ENCODE results near the gene ELOVL2. TPM values are rescaled to one million over a fixed set of nuclear protein-coding genes. Genes with fewer than 3 reads are reported as not detected.

ELOVL2 gene
- total and polyA plus RNA-seq, 2 donors (not counting 1 experiment from before 2014, with no cell fraction given): not detected

DNA sequence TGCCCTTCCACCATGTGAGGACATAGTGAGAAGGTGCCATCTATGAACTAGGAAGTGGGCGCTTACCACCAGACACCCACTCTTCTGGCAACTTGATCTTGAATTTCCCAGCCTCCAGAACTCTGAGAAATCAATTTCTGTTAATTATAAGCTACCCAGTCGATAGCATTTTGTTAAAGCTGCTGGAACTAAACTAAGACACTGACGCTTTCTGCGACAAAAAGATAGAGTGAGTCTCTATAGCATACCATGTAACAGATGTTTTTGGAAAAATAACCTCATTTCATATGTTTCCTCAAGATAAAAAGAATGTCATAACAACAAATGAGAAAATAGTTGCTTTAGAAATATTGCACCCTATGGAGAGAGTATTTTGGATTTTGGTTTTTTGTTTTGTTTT lies 34.2 kb upstream of the ELOVL2 start:
- Histone ChIP-seq H3K27me3 (replicated peaks in 1 of 4; ENCODE audit: control extremely low read depth in 1 of 4, control insufficient read depth in 3 of 4, insufficient read depth in 4 of 4, low read length in 3 of 4) (no peaks in the 10 kb centered on the region), H4K20me1 (ENCODE audit: control insufficient read depth, insufficient read depth, low read length, poor library complexity, severe bottlenecking) (no peaks in the 10 kb centered on the region), H3K4me2 (replicated peaks; ENCODE audit: low read depth, low read length, poor library complexity, severe bottlenecking) (no peak overlapping the region), H3K79me2 (ENCODE audit: control insufficient read depth, insufficient read depth, low read length) (no peaks in the 10 kb centered on the region), H3K4me1 (ENCODE audit: control insufficient read depth in 2 of 2, insufficient read depth in 2 of 2, low read length in 2 of 2) (no peaks in the 10 kb centered on the region), H3K27ac (ENCODE audit: low read length in 2 of 2) (no peak overlapping the region), H3K9me3 (ENCODE audit: control extremely low read depth in 1 of 3, control insufficient read depth in 2 of 3, insufficient read depth in 1 of 3, low read length in 2 of 3) (no peaks in the 10 kb centered on the region), H2AFZ (ENCODE audit: insufficient read depth, low read depth, low read length, poor library complexity, severe bottlenecking) (no peak overlapping the region), H3K9ac (ENCODE audit: low read length) (no peak overlapping the region), H3K36me3 (replicated peaks in 1 of 2; ENCODE audit: control extremely low read depth in 1 of 2, control insufficient read depth in 1 of 2, extremely low read depth in 1 of 2, insufficient read depth in 2 of 2, low read length in 1 of 2) (no peaks in the 10 kb centered on the region), H3K4me3 (ENCODE audit: control extremely low read depth in 1 of 5, extremely low read depth in 1 of 5, insufficient read depth in 1 of 5, low read depth in 2 of 5, low read length in 4 of 5) (no peak overlapping the region)
- no peaks in the 10 kb centered on the region for H3K4me1 Mint-ChIP-seq
- ATAC-seq (ENCODE audit: low read depth) (no peak), DNase-seq (no peak)
- no peaks in the 10 kb centered on the region for H3K9me3 Mint-ChIP-seq (ENCODE audit: insufficient read depth)
- intact Hi-C loops (cut with micrococcal nuclease): no loop called here
- no peaks in the 10 kb centered on the region for H3K27me3 Mint-ChIP-seq
- no peak for TF ChIP-seq EZH2 (IDR thresholded peaks at IDR 0.05; ENCODE audit: borderline replicate concordance, insufficient read depth, low read depth, low read length, poor library complexity, severe bottlenecking)
- no peak for TF ChIP-seq CTCF (IDR thresholded peaks at IDR 0.05)
- no CpG with 5 or more reads among the region's 4 CpGs for WGBS (ENCODE audit: insufficient coverage)
- H3K4me3 Mint-ChIP-seq: no peak overlapping the region
- POLR2A ChIA-PET: no interaction called here
- H3K27ac Mint-ChIP-seq: no peak overlapping the region
- CTCF ChIA-PET: interaction anchor here (0.7 kb wide), 1 partner anchor 9 kb away, joined by 3 read pairs; no protein-coding TSS in a partner anchor

- no peaks in the 10 kb centered on the region for H4K20me1 ChIP-seq (ENCODE audit: control insufficient read depth, insufficient read depth, low read length, poor library complexity, severe bottlenecking)
Measured at GRCh38 chr6:11076540-11076939, 32.4 kb upstream of the ELOVL2 start.

More at GRCh38 chr6:11076540-11076939, 32.4 kb upstream of the ELOVL2 start:
- H3K9me3 ChIP-seq (ENCODE audit: control extremely low read depth in 1 of 3, control insufficient read depth in 2 of 3, insufficient read depth in 1 of 3, low read length in 2 of 3): no peaks in the 10 kb centered on the region
- POLR2A ChIA-PET: no interaction called here
- CTCF ChIA-PET: no interaction called here
- no peak overlapping the region for H3K4me3 ChIP-seq (ENCODE audit: control extremely low read depth in 1 of 5, extremely low read depth in 1 of 5, insufficient read depth in 1 of 5, low read depth in 2 of 5, low read length in 4 of 5)
- H3K27ac ChIP-seq (ENCODE audit: low read length in 2 of 2): no peak overlapping the region
- no peak for TF ChIP-seq CTCF (IDR thresholded peaks at IDR 0.05)
- no peak for TF ChIP-seq EZH2 (IDR thresholded peaks at IDR 0.05; ENCODE audit: borderline replicate concordance, insufficient read depth, low read depth, low read length, poor library complexity, severe bottlenecking)
- H3K4me1 ChIP-seq (ENCODE audit: control insufficient read depth in 2 of 2, insufficient read depth in 2 of 2, low read length in 2 of 2): no peaks in the 10 kb centered on the region
- no peaks in the 10 kb centered on the region for H3K79me2 ChIP-seq (ENCODE audit: control insufficient read depth, insufficient read depth, low read length)
- DNase-seq: no peak
- no peaks in the 10 kb centered on the region for H3K27me3 Mint-ChIP-seq
- no peaks in the 10 kb centered on the region for H3K4me1 Mint-ChIP-seq
- H2AFZ ChIP-seq (ENCODE audit: insufficient read depth, low read depth, low read length, poor library complexity, severe bottlenecking): no peak overlapping the region
- no peak overlapping the region for H3K4me2 ChIP-seq (replicated peaks; ENCODE audit: low read depth, low read length, poor library complexity, severe bottlenecking)
- no peaks in the 10 kb centered on the region for H3K36me3 ChIP-seq (replicated peaks in 1 of 2; ENCODE audit: control extremely low read depth in 1 of 2, control insufficient read depth in 1 of 2, extremely low read depth in 1 of 2, insufficient read depth in 2 of 2, low read length in 1 of 2)
- H3K9ac ChIP-seq (ENCODE audit: low read length): no peak overlapping the region
- H3K4me3 Mint-ChIP-seq: no peak overlapping the region
- no peaks in the 10 kb centered on the region for H3K27me3 ChIP-seq (replicated peaks in 1 of 4; ENCODE audit: control extremely low read depth in 1 of 4, control insufficient read depth in 3 of 4, insufficient read depth in 4 of 4, low read length in 3 of 4)
- 100% methylated on average over 1 of the region's 2 CpGs for WGBS (ENCODE audit: insufficient coverage)
- intact Hi-C loops (cut with micrococcal nuclease): no loop called here
- ATAC-seq (ENCODE audit: low read depth): no peak
- no peaks in the 10 kb centered on the region for H3K9me3 Mint-ChIP-seq (ENCODE audit: insufficient read depth)
- H3K27ac Mint-ChIP-seq: no peak overlapping the region

Measured in B cell (primary cell).